Glutamatergic neuron (in vitro differentiated cells): ENCODE measurements around the gene THAP10. TPM values are rescaled to one million over a fixed set of nuclear protein-coding genes. Genes with fewer than 3 reads are reported as not detected.
"Not testable (repeated sequence)": the region's sequence is repeated elsewhere in the genome, so short reads cannot be mapped to it uniquely, and the experiment has no call there.

ENCODE experiments used
- DNase-seq: peaks from one replicate; pipeline ENCODE4 v3.0.0; 2022
- H3K27ac Mint-ChIP-seq: one replicate; pipeline ENCODE4 v1.8.0; 2020; ENCODE audit warnings: mild to moderate bottlenecking, mixed read lengths, inconsistent platforms; ENCODE audit not compliant: unreplicated experiment
- H3K27me3 Mint-ChIP-seq: one replicate; pipeline ENCODE4 v1.8.0; 2020; ENCODE audit warnings: mild to moderate bottlenecking, moderate library complexity, mixed read lengths, inconsistent platforms; ENCODE audit not compliant: unreplicated experiment
- H3K36me3 Mint-ChIP-seq: one replicate; pipeline ENCODE4 v1.8.0; 2020; ENCODE audit warnings: mild to moderate bottlenecking, mixed read lengths, inconsistent platforms; ENCODE audit not compliant: unreplicated experiment
- H3K4me1 Mint-ChIP-seq: one replicate; pipeline ENCODE4 v1.8.0; 2020; ENCODE audit warnings: mild to moderate bottlenecking, low read depth, mixed read lengths, inconsistent platforms; ENCODE audit not compliant: unreplicated experiment
- H3K4me3 Mint-ChIP-seq: one replicate; pipeline ENCODE4 v1.8.0; 2020; ENCODE audit warnings: mild to moderate bottlenecking, mixed read lengths, inconsistent platforms; ENCODE audit not compliant: unreplicated experiment
- H3K9me3 Mint-ChIP-seq: one replicate; pipeline ENCODE4 v1.8.0; 2020; ENCODE audit warnings: mild to moderate bottlenecking, moderate library complexity, mixed read lengths, inconsistent platforms; ENCODE audit not compliant: unreplicated experiment
- total RNA-seq: library from RNA; stranded (reverse); fragmentation: NEBNext Ultra II Directional; extraction: Animal tissue kit (Norgen Biotek cat#: 25700); gene quantifications from one replicate; pipeline ENCODE4 v1.2.1, GENCODE V29; 2021; ENCODE audit not compliant: unreplicated experiment
- TF ChIP-seq, protein P1 (sequence below): fragments of 200-600 bp; sonication (generic); IDR thresholded peaks from one replicate; pipeline ENCODE4 v1.5.0; 2021; ENCODE audit not compliant: partially characterized antibody, unreplicated experiment

Gene THAP10
- total RNA-seq, 1 donor from 2014 or later: 3.3 TPM

DNA sequence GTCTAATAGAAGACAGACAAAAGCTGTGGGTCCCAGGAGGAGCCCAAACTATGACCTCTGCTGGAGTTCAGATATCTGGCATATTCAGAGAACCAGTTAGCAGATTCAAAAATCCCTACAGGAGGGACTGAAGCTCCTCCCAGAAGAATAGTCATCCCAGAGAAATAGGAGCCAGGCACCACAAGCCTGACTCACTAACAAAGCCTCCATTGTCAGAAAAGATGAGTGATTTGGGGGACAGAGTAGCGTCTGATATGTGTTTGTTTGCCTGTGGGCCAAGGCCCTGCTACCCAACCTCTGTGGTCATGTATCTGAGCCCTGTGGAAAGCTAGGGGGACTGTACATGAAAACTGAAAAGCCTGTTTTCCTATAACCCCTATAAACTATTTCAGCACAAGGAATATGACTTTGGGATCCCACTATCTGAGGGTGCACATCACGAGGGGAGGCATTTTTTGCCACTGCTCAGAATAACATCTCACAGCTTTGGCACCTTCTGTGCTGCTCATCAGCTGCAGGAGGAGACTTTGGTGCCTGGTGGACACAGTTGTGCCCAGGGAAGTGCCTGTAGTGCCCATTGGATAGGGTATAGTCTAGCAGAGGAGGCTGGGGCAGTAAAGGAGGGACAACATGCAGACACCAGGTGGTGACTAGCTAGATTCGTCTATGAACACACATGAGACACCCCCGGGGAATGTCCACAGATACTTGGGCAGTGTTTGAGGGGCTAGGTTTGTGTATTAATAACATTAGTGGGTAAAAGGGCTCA, 28.6 kb downstream of the THAP10 start:
- peaks cover 5% of the 10 kb centered on the region for H3K36me3 Mint-ChIP-seq
- no peaks in the 10 kb centered on the region for H3K9me3 Mint-ChIP-seq
- peaks cover 4% of the 10 kb centered on the region for H3K4me1 Mint-ChIP-seq
- TF ChIP-seq, protein P1, sequence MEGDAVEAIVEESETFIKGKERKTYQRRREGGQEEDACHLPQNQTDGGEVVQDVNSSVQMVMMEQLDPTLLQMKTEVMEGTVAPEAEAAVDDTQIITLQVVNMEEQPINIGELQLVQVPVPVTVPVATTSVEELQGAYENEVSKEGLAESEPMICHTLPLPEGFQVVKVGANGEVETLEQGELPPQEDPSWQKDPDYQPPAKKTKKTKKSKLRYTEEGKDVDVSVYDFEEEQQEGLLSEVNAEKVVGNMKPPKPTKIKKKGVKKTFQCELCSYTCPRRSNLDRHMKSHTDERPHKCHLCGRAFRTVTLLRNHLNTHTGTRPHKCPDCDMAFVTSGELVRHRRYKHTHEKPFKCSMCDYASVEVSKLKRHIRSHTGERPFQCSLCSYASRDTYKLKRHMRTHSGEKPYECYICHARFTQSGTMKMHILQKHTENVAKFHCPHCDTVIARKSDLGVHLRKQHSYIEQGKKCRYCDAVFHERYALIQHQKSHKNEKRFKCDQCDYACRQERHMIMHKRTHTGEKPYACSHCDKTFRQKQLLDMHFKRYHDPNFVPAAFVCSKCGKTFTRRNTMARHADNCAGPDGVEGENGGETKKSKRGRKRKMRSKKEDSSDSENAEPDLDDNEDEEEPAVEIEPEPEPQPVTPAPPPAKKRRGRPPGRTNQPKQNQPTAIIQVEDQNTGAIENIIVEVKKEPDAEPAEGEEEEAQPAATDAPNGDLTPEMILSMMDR: no peak
- H3K27ac Mint-ChIP-seq: no peak overlapping the region
- no peaks in the 10 kb centered on the region for H3K27me3 Mint-ChIP-seq
- H3K4me3 Mint-ChIP-seq: no peak overlapping the region
- no peak for DNase-seq

DNA sequence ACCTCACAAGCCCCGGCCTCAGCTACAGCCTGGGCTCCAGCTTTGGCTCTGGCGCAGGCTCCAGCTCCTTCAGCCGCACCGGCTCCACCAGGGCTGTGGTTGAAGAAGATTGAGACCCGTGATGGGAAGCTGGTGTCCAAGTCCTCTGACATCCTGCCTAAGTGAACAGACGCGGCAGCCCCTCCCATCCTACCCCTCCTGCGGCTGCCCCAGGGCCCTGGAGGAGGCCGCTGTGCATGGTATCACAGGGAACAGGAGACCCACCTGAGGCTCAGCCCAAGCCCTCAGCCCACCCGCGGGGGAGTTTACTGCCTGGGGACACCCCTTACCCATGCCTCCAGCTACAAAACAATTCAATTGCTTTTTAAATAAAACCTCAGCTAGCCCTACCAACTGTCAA, 32.2 kb downstream of the THAP10 start:
- H3K27ac Mint-ChIP-seq: no peak overlapping the region
- H3K36me3 Mint-ChIP-seq: peaks cover 5% of the 10 kb centered on the region
- H3K9me3 Mint-ChIP-seq: no peaks in the 10 kb centered on the region
- no peaks in the 10 kb centered on the region for H3K27me3 Mint-ChIP-seq
- TF ChIP-seq, protein P1: no peak
- H3K4me1 Mint-ChIP-seq: no peaks in the 10 kb centered on the region
- DNase-seq: no peak
- no peak overlapping the region for H3K4me3 Mint-ChIP-seq

DNA sequence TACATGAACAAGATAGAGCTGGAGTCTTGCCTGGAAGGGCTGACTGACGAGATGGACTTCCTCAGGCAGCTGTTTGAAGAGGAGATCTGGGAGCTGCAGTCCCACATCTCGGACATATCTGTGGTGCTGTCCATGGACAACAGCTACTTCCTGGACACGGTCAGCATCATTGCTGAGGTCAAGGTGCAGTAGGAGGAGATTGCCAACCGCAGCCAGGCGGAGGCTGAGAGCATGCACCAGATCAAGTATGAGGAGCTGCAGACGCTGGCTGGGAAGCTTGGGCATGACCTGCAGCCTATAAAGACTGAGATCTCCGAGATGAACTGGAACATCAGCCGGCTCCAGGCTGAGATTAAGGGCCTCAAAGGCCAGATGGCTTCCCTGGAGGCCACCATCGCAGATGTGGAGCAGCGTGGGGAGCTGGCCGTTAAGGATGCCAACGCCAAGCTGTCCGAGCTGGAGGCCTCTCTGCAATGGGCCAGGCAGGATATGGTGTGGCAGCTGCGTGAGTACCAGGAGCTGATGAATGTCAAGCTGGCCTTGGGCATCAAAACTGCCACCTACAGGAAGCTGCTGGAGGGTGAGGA, 32.8 kb downstream of the THAP10 start:
- Mint-ChIP-seq H3K36me3 (peaks cover 5% of the 10 kb centered on the region), H3K27me3 (peaks cover 5% of the 10 kb centered on the region), H3K4me1 (peaks cover 4% of the 10 kb centered on the region), H3K4me3 (no peak overlapping the region), H3K9me3 (peaks cover 2% of the 10 kb centered on the region), H3K27ac (no peak overlapping the region)
- TF ChIP-seq, protein P1: no peak
- DNase-seq: no peak

DNA sequence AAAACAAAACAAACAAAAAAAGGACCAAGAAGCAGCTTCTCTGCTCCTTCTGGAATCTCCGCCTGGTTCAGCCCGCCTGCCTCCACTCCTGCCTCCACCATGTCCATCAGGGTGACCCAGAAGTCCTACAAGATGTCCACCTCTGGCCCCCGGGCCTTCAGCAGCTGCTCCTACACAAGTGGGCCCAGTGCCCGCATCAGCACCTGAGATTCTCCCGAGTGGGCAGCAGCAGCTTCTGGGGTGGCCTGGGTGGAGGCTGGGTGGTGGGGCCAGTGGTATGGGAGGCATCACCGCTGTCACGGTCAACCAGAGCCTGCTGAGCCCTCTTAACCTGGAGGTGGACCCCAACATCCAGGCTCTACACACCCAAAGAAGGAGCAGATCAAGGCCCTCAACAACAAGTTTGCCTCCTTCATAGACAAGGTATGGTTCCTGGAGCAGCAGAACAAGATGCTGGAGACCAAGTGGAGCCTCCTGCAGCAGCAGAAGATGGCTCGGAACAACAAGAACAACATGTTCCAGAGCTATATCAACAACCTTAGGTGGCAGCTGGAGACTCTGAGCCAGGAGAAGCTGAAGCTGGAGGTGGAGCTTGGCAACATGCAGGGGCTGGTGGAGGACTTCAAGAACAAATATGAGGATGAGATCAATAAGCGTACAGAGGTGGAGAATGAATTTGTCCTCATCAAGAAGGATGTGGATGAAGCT, 33.5 kb downstream of the THAP10 start:
- H3K36me3 Mint-ChIP-seq, H3K27me3 Mint-ChIP-seq, H3K9me3 Mint-ChIP-seq, H3K4me3 Mint-ChIP-seq, DNase-seq, H3K4me1 Mint-ChIP-seq, H3K27ac Mint-ChIP-seq: not testable (repeated sequence)

DNA sequence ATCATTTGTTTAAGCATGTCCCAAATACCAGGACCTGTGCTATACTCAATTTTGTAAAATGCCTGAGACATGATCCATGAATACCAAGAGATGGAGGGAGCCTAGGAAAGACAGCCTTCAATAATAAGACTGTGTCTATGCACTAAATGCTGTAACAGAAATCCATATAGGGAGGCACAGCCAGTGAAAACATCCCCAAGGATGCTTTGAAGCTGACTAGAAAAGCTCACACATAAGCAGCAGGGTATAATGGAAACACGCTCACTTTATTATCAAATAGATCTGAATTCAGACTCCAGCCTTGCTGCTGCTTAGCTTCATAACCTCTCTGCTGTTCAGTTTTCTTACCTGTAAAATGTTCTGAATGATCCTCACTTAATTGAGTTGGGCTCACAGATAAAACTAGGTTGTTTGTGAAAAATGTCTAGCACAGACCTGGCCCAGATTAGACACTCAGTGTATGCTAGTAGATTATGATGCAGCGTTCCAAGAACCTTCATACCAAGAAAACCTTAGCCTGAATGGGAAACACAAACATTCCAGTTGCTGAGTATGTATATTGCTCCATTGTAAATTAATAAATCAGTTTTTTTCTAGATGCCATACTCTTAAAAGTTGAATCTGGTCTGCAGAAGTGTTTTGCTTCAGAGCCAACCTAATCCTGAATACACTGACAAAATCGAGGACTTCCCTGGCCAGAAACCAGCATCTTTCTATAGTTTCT, 34.5 kb downstream of the THAP10 start:
- no peak overlapping the region for H3K27ac Mint-ChIP-seq
- DNase-seq: no peak
- TF ChIP-seq, protein P1: no peak
- H3K27me3 Mint-ChIP-seq: peaks cover 9% of the 10 kb centered on the region
- peaks cover 5% of the 10 kb centered on the region for H3K36me3 Mint-ChIP-seq
- no peak overlapping the region for H3K4me3 Mint-ChIP-seq
- H3K9me3 Mint-ChIP-seq: peaks cover 2% of the 10 kb centered on the region
- peaks cover 5% of the 10 kb centered on the region for H3K4me1 Mint-ChIP-seq
